Natural killer cell treated with Interleukin-12 subunit alpha and Interleukin-12 subunit beta and Interleukin-15 and Interleukin-18, amount 100 ng/mL, for 72 hours (primary cell): ENCODE measurements around the gene MED8. TPM values are rescaled to one million over a fixed set of nuclear protein-coding genes. Genes with fewer than 3 reads are reported as not detected.

Source experiments
- ATAC-seq, 2 donors: fragments of 150-1000 bp; cut with Tn5 transposase in 1 of 2; sonication (Bioruptor Pico), chemical (Tn5 transposase) in 1 of 2; 2 replicates each; pipeline ENCODE4 v1.10.0; 2021
- DNase-seq: peaks from one replicate; pipeline ENCODE4 v3.0.0; 2022; ENCODE audit warnings: low spot score
- H3K27ac Mint-ChIP-seq, 2 donors: 1 replicate in 1 of 2; 2 replicates in 1 of 2; pipeline ENCODE4 v1.8.0; 2022; ENCODE audit warnings: mixed read lengths in 2 of 2, mild to moderate bottlenecking in 1 of 2, moderate library complexity in 1 of 2
- H3K27me3 Mint-ChIP-seq, 2 donors: 1 replicate in 1 of 2; 2 replicates in 1 of 2; pipeline ENCODE4 v1.8.0; 2022; ENCODE audit warnings: mixed read lengths in 2 of 2
- H3K36me3 Mint-ChIP-seq: one replicate; pipeline ENCODE4 v1.8.0; 2022; ENCODE audit warnings: mixed read lengths
- H3K4me1 Mint-ChIP-seq, 2 donors: 1 replicate in 1 of 2; 2 replicates in 1 of 2; pipeline ENCODE4 v1.8.0; 2022; ENCODE audit warnings: low read depth in 2 of 2, mixed read lengths in 2 of 2, mild to moderate bottlenecking in 1 of 2
- H3K4me3 Mint-ChIP-seq: one replicate; pipeline ENCODE4 v1.8.0; 2022; ENCODE audit warnings: mixed read lengths
- H3K9me3 Mint-ChIP-seq: 2 replicates; pipeline ENCODE4 v1.8.0; 2022; ENCODE audit warnings: mixed read lengths
- total RNA-seq, 2 donors: library from RNA; stranded (reverse); gene quantifications; one replicate each; pipeline ENCODE4 v1.2.3, GENCODE V29; 2022

The MED8 gene
- total RNA-seq, 2 donors from 2014 or later, result 42.6 to 57.9 TPM

GRCh38 chr1:43338001-43338400 lies 51.6 kb downstream of the MED8 start:
- Mint-ChIP-seq H3K4me1 (no peaks in the 10 kb centered on the region), H3K4me3 (no peak overlapping the region), H3K27me3 (no peaks in the 10 kb centered on the region), H3K9me3 (no peaks in the 10 kb centered on the region), H3K27ac (no peak overlapping the region), H3K36me3 (no peaks in the 10 kb centered on the region)
- no peak for DNase-seq
- ATAC-seq, result peak in 1 of 2 donors; percentile 37

- H3K27me3 Mint-ChIP-seq, result no peaks in the 10 kb centered on the region
- no peak within 1 kb of the TSS for H3K4me3 Mint-ChIP-seq
- H3K9me3 Mint-ChIP-seq, result no peaks in the 10 kb centered on the region
- no peak within 1 kb of the TSS for H3K27ac Mint-ChIP-seq
- DNase-seq (no peak), ATAC-seq (peak in 1 of 2 donors; percentile 35)
- H3K36me3 Mint-ChIP-seq, result no peaks in the 10 kb centered on the region
- no peaks in the 10 kb centered on the region for H3K4me1 Mint-ChIP-seq
These were observed 52.0 kb downstream of the MED8 start, which contains the start of gene MPL for GRCh38 chr1:43337588-43337987. Gene MPL, plus strand, starts transcription at chr1:43337818. Its CDS starts 31 bp downstream, at chr1:43337849.

DNA sequence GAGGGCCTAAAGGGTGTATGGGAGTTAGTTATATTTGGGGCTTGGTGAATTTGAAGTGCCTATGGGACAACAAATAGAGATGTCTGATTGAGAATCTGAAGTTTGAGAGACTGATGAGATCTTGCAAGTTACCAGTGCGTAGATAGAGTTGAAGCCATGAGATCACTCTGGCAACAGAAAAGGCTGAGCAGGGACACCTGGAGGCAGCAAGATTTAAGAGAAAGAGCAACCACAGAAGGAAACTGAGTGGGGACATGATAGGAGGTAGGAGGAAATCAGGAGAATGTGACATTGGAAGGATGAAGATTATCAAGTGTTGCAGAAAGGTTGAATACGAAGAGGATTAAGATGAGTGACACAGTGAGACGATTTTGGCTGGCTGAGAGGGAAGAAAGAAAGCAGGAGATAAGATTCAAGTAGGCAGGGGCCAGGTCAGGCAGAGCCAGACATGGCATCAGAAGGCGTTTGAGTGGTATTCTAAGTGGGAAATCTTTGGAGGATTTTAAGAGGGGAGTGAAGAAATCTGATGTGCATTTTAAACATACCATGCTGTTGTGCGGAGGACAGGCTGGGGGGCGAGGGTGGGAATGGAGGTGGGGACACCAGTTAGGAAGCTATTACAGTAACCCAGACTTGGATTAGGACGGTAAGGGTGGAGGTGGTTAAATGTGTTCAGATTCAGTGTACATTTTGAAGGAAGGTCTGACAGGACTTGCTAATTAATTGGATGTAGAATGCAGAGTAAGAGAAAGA lies 55.0 kb downstream of the MED8 start:
- DNase-seq (no peak), ATAC-seq (no peak)
- no peaks in the 10 kb centered on the region for H3K27me3 Mint-ChIP-seq
- no peak overlapping the region for H3K4me3 Mint-ChIP-seq
- H3K4me1 Mint-ChIP-seq, result peaks cover 0 to 2% of the 10 kb centered on the region in 2 donors
- H3K36me3 Mint-ChIP-seq, result no peaks in the 10 kb centered on the region
- no peak overlapping the region for H3K27ac Mint-ChIP-seq
- no peaks in the 10 kb centered on the region for H3K9me3 Mint-ChIP-seq

Other genes starting within 250 kb of the MED8 start
- 100 to 1,000 TPM in 1 of 2 donors, 10 to 100 TPM in 1; 76.4 to 152 TPM for gene EBNA1BP2, start 217.5 kb downstream of the MED8 start, total RNA-seq
- gene CFAP57, start 217.5 kb downstream of the MED8 start, total RNA-seq, result under 1 TPM in 1 of 2 donors, not detected in 1; 0.25 TPM
- not detected for gene TMEM125, start 119.8 kb downstream of the MED8 start, total RNA-seq
- not detected for gene C1orf210, start 104.2 kb downstream of the MED8 start, total RNA-seq
- gene TIE1, start 88.8 kb downstream of the MED8 start, total RNA-seq, result 10 to 100 TPM in 1 of 2 donors, 1 to 10 TPM in 1; 9.6 to 11.4 TPM
- gene MPL, start 52.0 kb downstream of the MED8 start, total RNA-seq, result not detected
- 100 to 1,000 TPM in 1 of 2 donors, 10 to 100 TPM in 1; 98.7 to 152 TPM for gene CDC20, start 30.8 kb downstream of the MED8 start, total RNA-seq
- gene ELOVL1, start 21.8 kb downstream of the MED8 start, total RNA-seq, result 100 to 1,000 TPM; 101 to 108 TPM
- gene SZT2, start 99 bp upstream of the MED8 start, total RNA-seq, result 100 to 1,000 TPM in 1 of 2 donors, 10 to 100 TPM in 1; 73.3 to 119 TPM
- 10 to 100 TPM; 13.4 to 15.0 TPM for gene HYI, start 64.1 kb upstream of the MED8 start, total RNA-seq
- 1 to 10 TPM in 1 of 2 donors, under 1 TPM in 1; 0.33 to 1.3 TPM for gene PTPRF, start 141.1 kb upstream of the MED8 start, total RNA-seq